ENCODE data around the gene SBSN. TPM values are rescaled to one million over a fixed set of nuclear protein-coding genes. Genes with fewer than 3 reads are reported as not detected.

SBSN gene
- total RNA-seq, 2 experiments from 2014 or later, result not detected

- intact Hi-C loops (cut with micrococcal nuclease), result no loop called here
- TF ChIP-seq CTCF (IDR thresholded peaks at IDR 0.05), result no peak
- POLR2A ChIA-PET, result interaction anchor here (0.6 kb wide), 1 partner anchor 143 kb away, joined by 3 read pairs; no protein-coding TSS in a partner anchor
These were observed 54.0 kb downstream of the SBSN start for GRCh38 chr19:35474104-35474503.

More at GRCh38 chr19:35474104-35474503, 54.0 kb downstream of the SBSN start:
- H3K27ac Mint-ChIP-seq, result no peak overlapping the region
- H3K4me1 Mint-ChIP-seq (ENCODE audit: low read depth), result no peaks in the 10 kb centered on the region
- H3K36me3 Mint-ChIP-seq (ENCODE audit: low read depth), result no peaks in the 10 kb centered on the region
- DNase-seq (no peak), ATAC-seq (no peak)
- no peak overlapping the region for H3K4me3 Mint-ChIP-seq
- no peaks in the 10 kb centered on the region for H3K27me3 Mint-ChIP-seq
- no peaks in the 10 kb centered on the region for H3K9me3 Mint-ChIP-seq
- CTCF ChIA-PET, result interaction anchor here (1.8 to 2.8 kb wide), 3 partner anchors 21 to 121 kb away, joined by 7 to 12 read pairs (median 9); no protein-coding TSS in a partner anchor

Other genes starting within 250 kb of the SBSN start
- under 1 TPM in 1 of 2 experiments, not detected in 1; 0.32 TPM for gene HAMP, start 245.8 kb downstream of the SBSN start, total RNA-seq
- gene MAG, start 236.2 kb downstream of the SBSN start, total RNA-seq, result under 1 TPM; 0.20 to 0.31 TPM
- gene CD22, start 199.1 kb downstream of the SBSN start, total RNA-seq, result 1 to 10 TPM; 2.3 to 2.8 TPM
- not detected for gene FFAR1, start 180.4 kb downstream of the SBSN start, total RNA-seq
- 1 to 10 TPM; 1.1 to 1.2 TPM for gene FFAR3, start 169.9 kb downstream of the SBSN start, total RNA-seq
- under 1 TPM; 0.18 to 0.56 TPM for gene GPR42, start 157.2 kb downstream of the SBSN start, total RNA-seq
- not detected for gene FFAR2, start 80.1 kb downstream of the SBSN start, total RNA-seq
- gene KRTDAP, start 37.8 kb downstream of the SBSN start, total RNA-seq, result not detected
- 1 to 10 TPM in 1 of 2 experiments, under 1 TPM in 1; 0.68 to 1.1 TPM for gene DMKN, start 14.7 kb downstream of the SBSN start, total RNA-seq
- not detected for gene GAPDHS, start 5.1 kb upstream of the SBSN start, total RNA-seq
- 10 to 100 TPM; 81.7 to 86.6 TPM for gene TMEM147, start 17.3 kb upstream of the SBSN start, total RNA-seq
- gene ATP4A, start 35.3 kb upstream of the SBSN start, total RNA-seq, result not detected
- gene PMIS2, start 57.9 kb upstream of the SBSN start, total RNA-seq, result not detected
- gene HAUS5, start 84.4 kb upstream of the SBSN start, total RNA-seq, result 10 to 100 TPM; 38.3 to 40.0 TPM
- gene RBM42, start 100.7 kb upstream of the SBSN start, total RNA-seq, result 10 to 100 TPM; 82.9 to 95.2 TPM
- 1 to 10 TPM; 1.2 to 1.4 TPM for gene ETV2, start 113.4 kb upstream of the SBSN start, total RNA-seq
- 100 to 1,000 TPM; 432 to 437 TPM for gene COX6B1, start 120.0 kb upstream of the SBSN start, total RNA-seq
- 1 to 10 TPM; 1.8 to 2.2 TPM for gene UPK1A, start 138.2 kb upstream of the SBSN start, total RNA-seq
- 100 to 1,000 TPM; 410 to 420 TPM for gene ZBTB32, start 176.2 kb upstream of the SBSN start, total RNA-seq
- gene KMT2B, start 189.7 kb upstream of the SBSN start, total RNA-seq, result 10 to 100 TPM; 62.9 to 63.6 TPM
- 100 to 1,000 TPM; 140 to 143 TPM for gene IGFLR1, start 214.1 kb upstream of the SBSN start, total RNA-seq
- 10 to 100 TPM; 41.7 to 42.5 TPM for gene U2AF1L4, start 217.1 kb upstream of the SBSN start, total RNA-seq
- gene PSENEN, start 217.3 kb upstream of the SBSN start, total RNA-seq, result 10 to 100 TPM; 37.2 to 41.3 TPM
- 1 to 10 TPM; 4.5 to 7.8 TPM for gene LIN37, start 220.3 kb upstream of the SBSN start, total RNA-seq
- under 1 TPM; 0.85 to 0.95 TPM for gene HSPB6, start 228.7 kb upstream of the SBSN start, total RNA-seq
- gene PROSER3, start 229.9 kb upstream of the SBSN start, total RNA-seq, result 10 to 100 TPM; 40.7 to 41.1 TPM
- gene ARHGAP33, start 247.3 kb upstream of the SBSN start, total RNA-seq, result 10 to 100 TPM; 27.1 to 29.8 TPM

All from activated CD8-positive, alpha-beta T cell treated with anti-CD3 and anti-CD28 coated beads for 36 hours (primary cell).